Pancreas (tissue), 10 donors: ENCODE results near the gene R3HDM1. TPM values are rescaled to one million over a fixed set of nuclear protein-coding genes. Genes with fewer than 3 reads are reported as not detected.

Experiments
- ATAC-seq, 4 donors: fragments of 200-7000 bp; cut with Tn5 transposase; one replicate each; pipeline versions ENCODE4 v1.8.0 to v1.9.1; 2020; ENCODE audit warnings: mild to moderate bottlenecking in 4 of 4, moderate library complexity in 4 of 4
- DNase-seq, 6 donors: peaks; one replicate each; pipeline ENCODE4 v3.0.0-alpha.2; 2020
- FAIRE-seq: peaks from 2 replicates; lab custom pipeline; 2012; peaks lifted over from hg19 to GRCh38; lab: Jason Lieb, UNC
- H3K27ac ChIP-seq, 4 donors: fragments of 200-600 bp; sonication (generic); 1 replicate in 3 of 4; 2 replicates in 1 of 4; pipeline versions ENCODE4 v1.5.0 to v1.8.0; 2020
- H3K27me3 ChIP-seq, 4 donors: fragments of 200-600 bp; one replicate each; pipeline ENCODE4 v1.8.0; 2021
- H3K36me3 ChIP-seq, 3 donors: fragments of 200-600 bp; sonication (generic) in 1 of 3; one replicate each; pipeline versions ENCODE4 v1.5.0 to v1.8.0; 2020 to 2021
- H3K4me1 ChIP-seq, 3 donors: fragments of 200-600 bp; one replicate each; pipeline ENCODE4 v1.8.0; 2021
- H3K4me3 ChIP-seq, 4 donors: fragments of 200-600 bp; sonication (generic) in 2 of 4; one replicate each; pipeline versions ENCODE4 v1.5.0 to v1.8.0; 2020 to 2021
- H3K9me3 ChIP-seq, 4 donors: fragments of 200-600 bp; one replicate each; pipeline ENCODE4 v1.8.0; 2021
- WGBS, 2 donors: extraction: QIAGEN DNeasy Blood & Tissue Kit; methylation state at CpG; one replicate each; pipeline ENCODE4 v1.1.7; 2013; 5-methylcytosine and 5-hydroxymethylcytosine counted together
- intact Hi-C, 3 donors: fragments of 100-400 bp; cut with DNase I; formaldehyde crosslinking; loops; one replicate each; pipeline versions ENCODE4 v1.11.1 to v1.14.2; 2022
- polyA plus RNA-seq, 2 donors: library from polyadenylated mRNA; stranded (reverse); fragments of 200-250 nt; gene quantifications; one replicate each; pipeline ENCODE4 v1.2.3, GENCODE V29; 2013
- total RNA-seq, 6 donors: library from RNA; stranded (reverse); fragmentation: NEBNext Ultra II Directional in 4 of 6; extraction: Animal tissue kit (Norgen Biotek cat#: 25700) in 4 of 6; gene quantifications; one replicate each; pipeline versions ENCODE4 v1.2.1 to v1.2.4, GENCODE V29; 2021 to 2023
- TF ChIP-seq, protein P1 (sequence below), 4 donors: fragments of 200-600 bp; sonication (generic) in 3 of 4; IDR thresholded peaks; one replicate each; pipeline versions ENCODE4 v1.5.0 to v1.8.0; 2021; ENCODE audit warnings: antibody characterized with exemption in 4 of 4
- donor health status: healthy with polysubstance abuse.
- donor health status: DM: no; HTN: no; CAD: no; lungs with moderate emphysema.
- donor health status: DM: no; HTN: no; CAD: no.
- donor health status: control.
- donor health status: control.
- donor health status: Bipolar disorder and iron deficiency.
- donor health status: DM: yes; HTN: yes; CAD: no.
- donor health status: DM: no; HTN: no; CAD: no.
- donor health status: DM: no; HTN: no; CAD: no.
- donor health status: DM: yes; HTN: yes; CAD: no.

The R3HDM1 gene
- total and polyA plus RNA-seq, 8 donors, result 6.8 to 16.0 (median 10.9) TPM

DNA sequence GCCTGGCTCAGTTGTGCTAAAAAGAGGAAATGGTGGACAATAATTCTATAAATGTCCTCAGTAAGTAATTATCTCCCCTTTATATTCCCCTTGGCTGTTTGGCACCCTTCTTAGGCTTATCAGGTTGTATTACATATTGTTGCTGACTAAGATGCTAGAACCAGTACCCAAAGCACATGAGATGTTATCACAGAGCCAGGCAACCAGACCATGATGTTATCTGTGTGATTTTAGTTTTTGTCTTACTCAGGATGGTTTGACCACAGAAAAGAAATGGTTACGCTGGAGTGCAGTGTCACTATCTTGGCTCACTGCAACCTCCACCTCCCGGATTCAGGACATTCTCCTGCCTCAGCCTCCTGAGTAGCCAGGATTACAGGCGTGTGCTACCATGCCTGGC lies 15.2 kb downstream of the R3HDM1 start:
- WGBS, 2 donors, result 91 to 96% methylated on average over 3 of the region's 3 CpGs
- H3K27ac ChIP-seq, result no peak overlapping the region
- intact Hi-C loops, result no loop called here
- no peak overlapping the region for H3K4me3 ChIP-seq
- ATAC-seq, result no peak
- H3K4me1 ChIP-seq, result no peaks in the 10 kb centered on the region
- TF ChIP-seq, protein P1, sequence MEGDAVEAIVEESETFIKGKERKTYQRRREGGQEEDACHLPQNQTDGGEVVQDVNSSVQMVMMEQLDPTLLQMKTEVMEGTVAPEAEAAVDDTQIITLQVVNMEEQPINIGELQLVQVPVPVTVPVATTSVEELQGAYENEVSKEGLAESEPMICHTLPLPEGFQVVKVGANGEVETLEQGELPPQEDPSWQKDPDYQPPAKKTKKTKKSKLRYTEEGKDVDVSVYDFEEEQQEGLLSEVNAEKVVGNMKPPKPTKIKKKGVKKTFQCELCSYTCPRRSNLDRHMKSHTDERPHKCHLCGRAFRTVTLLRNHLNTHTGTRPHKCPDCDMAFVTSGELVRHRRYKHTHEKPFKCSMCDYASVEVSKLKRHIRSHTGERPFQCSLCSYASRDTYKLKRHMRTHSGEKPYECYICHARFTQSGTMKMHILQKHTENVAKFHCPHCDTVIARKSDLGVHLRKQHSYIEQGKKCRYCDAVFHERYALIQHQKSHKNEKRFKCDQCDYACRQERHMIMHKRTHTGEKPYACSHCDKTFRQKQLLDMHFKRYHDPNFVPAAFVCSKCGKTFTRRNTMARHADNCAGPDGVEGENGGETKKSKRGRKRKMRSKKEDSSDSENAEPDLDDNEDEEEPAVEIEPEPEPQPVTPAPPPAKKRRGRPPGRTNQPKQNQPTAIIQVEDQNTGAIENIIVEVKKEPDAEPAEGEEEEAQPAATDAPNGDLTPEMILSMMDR (IDR thresholded peaks at IDR 0.05), result no peak
- H3K36me3 ChIP-seq, result no peaks in the 10 kb centered on the region
- no peak for DNase-seq
- no peaks in the 10 kb centered on the region for H3K9me3 ChIP-seq
- no peaks in the 10 kb centered on the region for H3K27me3 ChIP-seq
- FAIRE-seq, result no peak

DNA sequence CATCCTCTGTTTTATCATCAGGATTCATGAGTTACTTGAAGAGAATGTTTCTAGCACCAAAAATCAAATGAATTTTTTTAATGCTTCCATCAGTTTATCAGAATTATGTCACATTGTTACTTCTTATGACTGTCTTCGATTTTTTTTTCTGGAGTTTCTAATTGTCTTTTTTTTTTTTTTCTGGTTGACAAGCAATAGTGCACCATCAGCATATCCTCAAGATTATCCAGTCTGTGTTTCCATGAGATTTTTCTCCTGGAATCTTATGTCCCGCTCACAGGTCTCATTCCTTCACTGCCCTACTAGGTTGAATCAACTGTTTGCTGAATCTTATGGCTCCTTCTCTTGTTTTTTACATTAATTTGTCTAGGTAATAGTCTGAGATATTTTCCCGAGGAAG lies 16.0 kb downstream of the R3HDM1 start:
- Histone ChIP-seq H3K27ac (no peak overlapping the region), H3K27me3 (no peaks in the 10 kb centered on the region), H3K4me3 (no peak overlapping the region), H3K4me1 (no peaks in the 10 kb centered on the region), H3K36me3 (no peaks in the 10 kb centered on the region), H3K9me3 (no peaks in the 10 kb centered on the region)
- no peak for FAIRE-seq
- no peak for DNase-seq
- WGBS, 2 donors, result 90 to 91% methylated on average over 3 of the region's 3 CpGs
- ATAC-seq, result no peak
- TF ChIP-seq, protein P1 (IDR thresholded peaks at IDR 0.05), result no peak
- intact Hi-C loops, result no loop called here

DNA sequence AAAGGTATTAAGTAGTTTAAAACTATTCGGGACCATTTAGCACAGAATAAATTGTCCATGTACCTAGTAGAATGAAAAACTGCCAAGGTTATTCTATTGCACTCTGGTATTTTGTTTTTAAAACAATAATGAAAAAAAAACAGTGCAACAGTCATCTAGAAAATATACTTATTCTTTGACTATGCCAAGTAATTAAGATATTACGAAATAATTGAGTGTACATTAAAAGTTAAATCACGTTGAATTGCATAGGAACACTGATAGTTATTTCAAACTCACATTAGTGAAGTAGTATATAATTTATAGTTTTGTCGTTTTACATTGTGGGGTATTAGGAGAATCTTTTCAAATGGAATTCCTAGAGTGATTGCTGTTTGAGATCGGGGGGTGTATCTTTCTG lies 20.1 kb downstream of the R3HDM1 start:
- intact Hi-C loops, result no loop called here
- Histone ChIP-seq H3K4me3 (no peak overlapping the region), H3K27ac (no peak overlapping the region), H3K36me3 (no peaks in the 10 kb centered on the region), H3K4me1 (no peaks in the 10 kb centered on the region), H3K9me3 (no peaks in the 10 kb centered on the region), H3K27me3 (no peaks in the 10 kb centered on the region)
- TF ChIP-seq, protein P1 (IDR thresholded peaks at IDR 0.05), result no peak
- ATAC-seq (no peak), DNase-seq (no peak), FAIRE-seq (no peak)
- 92 to 94% methylated on average over 5 of the region's 5 CpGs for whole genome bisulfite sequencing, 2 donors

DNA sequence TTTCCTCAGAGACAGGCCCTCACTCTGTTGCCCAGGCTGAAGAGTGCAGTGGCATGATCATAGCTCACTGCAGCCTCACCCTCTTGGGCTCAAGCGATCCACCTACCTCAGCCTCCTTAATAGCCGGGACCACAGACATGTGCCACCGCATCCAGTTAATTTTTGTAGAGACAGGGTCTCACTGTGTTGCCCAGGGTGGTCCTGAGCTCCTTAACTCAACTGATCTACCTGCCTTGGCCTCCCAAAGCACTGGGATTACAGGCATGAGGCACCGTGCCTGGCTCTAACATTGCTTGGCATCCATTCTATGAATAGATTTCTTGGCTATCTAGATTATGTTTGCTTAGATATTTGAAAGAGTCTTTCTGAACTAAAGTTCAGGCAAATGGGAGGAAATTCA lies 21.6 kb downstream of the R3HDM1 start:
- no peak overlapping the region for H3K4me3 ChIP-seq
- no peak for DNase-seq
- intact Hi-C loops, result no loop called here

DNA sequence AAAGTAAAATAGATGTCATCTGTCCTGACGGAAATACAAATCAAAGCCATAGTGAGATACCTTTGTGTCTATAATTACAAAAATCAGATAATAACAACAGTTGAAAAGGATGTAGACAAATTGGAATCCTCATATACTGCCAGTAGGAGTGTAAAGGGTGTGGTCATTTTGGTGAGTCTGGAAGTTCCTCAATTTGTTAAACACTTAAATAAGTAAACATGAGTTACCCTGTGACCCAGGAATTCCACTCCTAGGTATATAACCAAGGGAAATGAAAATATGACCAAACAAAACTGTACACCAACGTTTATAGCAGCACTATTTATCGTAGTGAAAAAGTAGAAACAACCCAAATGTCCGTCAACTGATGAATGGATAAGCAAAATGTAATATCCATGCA lies 24.0 kb downstream of the R3HDM1 start:
- Histone ChIP-seq H3K27me3 (no peaks in the 10 kb centered on the region), H3K4me1 (no peaks in the 10 kb centered on the region), H3K36me3 (no peaks in the 10 kb centered on the region), H3K4me3 (no peak overlapping the region), H3K27ac (no peak overlapping the region), H3K9me3 (no peaks in the 10 kb centered on the region)
- FAIRE-seq (no peak), ATAC-seq (no peak), DNase-seq (no peak)
- intact Hi-C loops, result no loop called here
- WGBS, 2 donors, result 87% methylated on average over 4 of the region's 4 CpGs
- TF ChIP-seq, protein P1 (IDR thresholded peaks at IDR 0.05), result no peak

More for the DNA sequence above, 21.6 kb downstream of the R3HDM1 start:
- no peak for FAIRE-seq
- no peak overlapping the region for H3K27ac ChIP-seq
- no peak for ATAC-seq
- no peaks in the 10 kb centered on the region for H3K9me3 ChIP-seq
- WGBS, 2 donors, result 79 to 80% methylated on average over 4 of the region's 4 CpGs
- TF ChIP-seq, protein P1 (IDR thresholded peaks at IDR 0.05), result no peak
- H3K4me1 ChIP-seq, result no peaks in the 10 kb centered on the region
- no peaks in the 10 kb centered on the region for H3K36me3 ChIP-seq
- no peaks in the 10 kb centered on the region for H3K27me3 ChIP-seq
